Esophagus squamous epithelium (tissue), 5 donors: ENCODE measurements around the gene NPPC. TPM values are rescaled to one million over a fixed set of nuclear protein-coding genes. Genes with fewer than 3 reads are reported as not detected.

ENCODE experiments used
- DNase-seq: peaks from one replicate; lab custom pipeline; 2025; lab: John Stamatoyannopoulos, UW
- H3K27ac ChIP-seq, 4 donors: fragments of 200-600 bp; sonication (generic); one replicate each; pipeline ENCODE4 v1.5.1; 2016 to 2019; ENCODE audit warnings: mild to moderate bottlenecking in 1 of 4
- H3K27me3 ChIP-seq, 4 donors: fragments of 200-600 bp; sonication (generic); 1 replicate in 3 of 4; 2 replicates in 1 of 4; pipeline versions ENCODE4 v1.5.1 to v1.6.0; 2017 to 2021; ENCODE audit warnings: antibody characterized with exemption in 1 of 4
- H3K36me3 ChIP-seq, 3 donors: fragments of 200-600 bp; sonication (generic); one replicate each; pipeline ENCODE4 v1.5.1; 2016 to 2019
- H3K4me1 ChIP-seq, 3 donors: fragments of 200-600 bp; sonication (generic); one replicate each; pipeline ENCODE4 v1.5.1; 2017 to 2019
- H3K4me3 ChIP-seq, 4 donors: fragments of 200-600 bp; sonication (generic); 1 replicate in 3 of 4; 2 replicates in 1 of 4; pipeline ENCODE4 v1.5.1; 2016 to 2019; ENCODE audit warnings: mild to moderate bottlenecking in 2 of 4, moderate library complexity in 1 of 4
- H3K9me3 ChIP-seq, 3 donors: fragments of 200-600 bp; sonication (generic); one replicate each; pipeline ENCODE4 v1.5.1; 2016 to 2019
- CTCF ChIP-seq, 6 experiments: fragments of 450-650 bp in 4 of 6; fragments of 200-600 bp in 2 of 6; sonication (generic) in 2 of 6; IDR thresholded peaks; one replicate each; pipeline ENCODE4 v1.5.1; 2016 to 2019; ENCODE audit warnings: antibody characterized with exemption in 6 of 6, mild to moderate bottlenecking in 4 of 6, moderate library complexity in 4 of 6
- POLR2A ChIP-seq, 4 donors: fragments of 450-650 bp; IDR thresholded peaks; one replicate each; pipeline ENCODE4 v1.6.1; 2017; ENCODE audit warnings: antibody characterized with exemption in 4 of 4, mild to moderate bottlenecking in 4 of 4, moderate library complexity in 3 of 4
- WGBS, 2 donors: methylation state at CpG; one replicate each; pipeline ENCODE4 v1.1.5; 2018; 5-methylcytosine and 5-hydroxymethylcytosine counted together
- intact Hi-C: fragments of 100-400 bp; cut with DNase I; formaldehyde crosslinking; loops from one replicate; pipeline ENCODE4 v1.15.0; 2022
- total RNA-seq, 4 donors: library from RNA; depleted of rRNA; stranded (reverse); fragments of >200 nt; gene quantifications; one replicate each; pipeline ENCODE4 v1.1.0, GENCODE V29; 2016
- donor health status: DM: yes; HTN: yes; CAD: no.

The NPPC gene
- total RNA-seq, 4 donors from 2014 or later: 0.49 to 11.2 TPM; not detected in 2

- intact Hi-C loops: no loop called here
- no peak overlapping the region for H3K27ac ChIP-seq
- H3K36me3 ChIP-seq: no peaks in the 10 kb centered on the region
- H3K4me1 ChIP-seq: peaks cover 4 to 19% (median 8%) of the 10 kb centered on the region in 3 donors
- WGBS, 2 donors: 74 to 77% methylated on average over 7 of the region's 7 CpGs
- peaks cover 0 to 52% (median 1%) of the 10 kb centered on the region in 4 donors for H3K27me3 ChIP-seq
- no peak overlapping the region for H3K4me3 ChIP-seq
- TF ChIP-seq CTCF (IDR thresholded peaks at IDR 0.05) (no peak), POLR2A (IDR thresholded peaks at IDR 0.05) (no peak)
- no peaks in the 10 kb centered on the region for H3K9me3 ChIP-seq
- DNase-seq: no peak
These were observed 5.3 kb upstream of the NPPC start for GRCh38 chr2:231931481-231931915.

GRCh38 chr2:231930593-231931281, 4.5 kb upstream of the NPPC start:
- intact Hi-C loops: no loop called here
- 37 to 47% methylated on average over 3 to 6 of the region's 8 CpGs for WGBS, 2 donors

GRCh38 chr2:231929961-231930592, 3.9 kb upstream of the NPPC start:
- 38 to 54% methylated on average over 6 to 7 of the region's 11 CpGs for WGBS, 2 donors

More at GRCh38 chr2:231930593-231931281, 4.5 kb upstream of the NPPC start:
- Histone ChIP-seq H3K4me1 (peaks cover 11 to 27% (median 14%) of the 10 kb centered on the region in 3 donors), H3K27ac (no peak overlapping the region), H3K36me3 (no peaks in the 10 kb centered on the region), H3K4me3 (no peak overlapping the region), H3K9me3 (no peaks in the 10 kb centered on the region), H3K27me3 (peaks cover 0 to 60% (median 7%) of the 10 kb centered on the region in 4 donors)
- TF ChIP-seq CTCF (IDR thresholded peaks at IDR 0.05) (no peak), POLR2A (IDR thresholded peaks at IDR 0.05) (no peak)
- no peak for DNase-seq

GRCh38 chr2:231928901-231929725, 2.9 kb upstream of the NPPC start:
- WGBS, 2 donors: 76 to 92% methylated on average over 7 to 11 of the region's 11 CpGs
- Histone ChIP-seq H3K27ac (no peak overlapping the region), H3K36me3 (no peaks in the 10 kb centered on the region), H3K27me3 (peaks cover 0 to 76% (median 9%) of the 10 kb centered on the region in 4 donors), H3K9me3 (no peaks in the 10 kb centered on the region), H3K4me3 (no peak overlapping the region), H3K4me1 (peaks cover 19 to 43% (median 19%) of the 10 kb centered on the region in 3 donors)
- intact Hi-C loops: loop anchor here (5.0 kb wide), 2 partner anchors 213 to 393 kb away; no protein-coding TSS in a partner anchor
- TF ChIP-seq POLR2A (IDR thresholded peaks at IDR 0.05) (no peak), CTCF (IDR thresholded peaks at IDR 0.05) (no peak)
- DNase-seq: no peak

More at GRCh38 chr2:231929961-231930592, 3.9 kb upstream of the NPPC start:
- H3K27me3 ChIP-seq: peaks cover 0 to 66% (median 9%) of the 10 kb centered on the region in 4 donors
- H3K4me1 ChIP-seq: peaks cover 15 to 34% (median 19%) of the 10 kb centered on the region in 3 donors
- DNase-seq: no peak
- no peaks in the 10 kb centered on the region for H3K36me3 ChIP-seq
- TF ChIP-seq CTCF (IDR thresholded peaks at IDR 0.05) (peak in 1 of 6 experiments; percentile 23), POLR2A (IDR thresholded peaks at IDR 0.05) (no peak)
- intact Hi-C loops: loop anchor here (5.0 kb wide), 2 partner anchors 212 to 392 kb away; no protein-coding TSS in a partner anchor
- H3K4me3 ChIP-seq: no peak overlapping the region
- no peak overlapping the region for H3K27ac ChIP-seq
- H3K9me3 ChIP-seq: no peaks in the 10 kb centered on the region
